ENCODE results near the gene EXT2. TPM values are rescaled to one million over a fixed set of nuclear protein-coding genes. Genes with fewer than 3 reads are reported as not detected.

Gene EXT2
- total RNA-seq, 1 donor from 2014 or later, result 128 TPM

DNA sequence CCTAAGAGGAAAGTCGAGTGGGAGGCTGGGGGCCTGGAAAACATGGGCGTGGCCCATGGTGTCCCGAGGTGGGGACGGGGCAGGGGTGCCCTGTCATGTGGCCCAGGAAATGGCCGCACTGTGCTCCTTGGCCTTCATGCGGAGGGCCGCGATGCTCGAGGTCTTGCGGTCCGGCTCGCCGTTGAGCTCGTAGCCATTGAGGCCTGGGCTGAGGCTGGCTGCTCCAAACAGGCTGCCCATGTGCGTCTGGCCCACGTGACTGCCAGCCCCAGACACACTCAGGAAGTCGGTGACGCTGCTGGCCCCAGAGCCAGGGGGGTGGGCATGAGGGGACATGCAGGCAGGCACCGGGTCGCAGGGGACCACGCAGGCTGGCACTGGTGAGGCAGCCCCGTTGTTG, 169.3 kb downstream of the EXT2 start:
- DNase-seq (ENCODE audit: low read depth in 2 of 2), result no peak

GRCh38 chr11:44266056-44266780, 170.7 kb downstream of the EXT2 start:
- DNase-seq (ENCODE audit: low read depth in 2 of 2), result no peak

- no peak for DNase-seq (ENCODE audit: low read depth in 2 of 2)
Measured at GRCh38 chr11:44267006-44267749, 171.7 kb downstream of the EXT2 start.

DNA sequence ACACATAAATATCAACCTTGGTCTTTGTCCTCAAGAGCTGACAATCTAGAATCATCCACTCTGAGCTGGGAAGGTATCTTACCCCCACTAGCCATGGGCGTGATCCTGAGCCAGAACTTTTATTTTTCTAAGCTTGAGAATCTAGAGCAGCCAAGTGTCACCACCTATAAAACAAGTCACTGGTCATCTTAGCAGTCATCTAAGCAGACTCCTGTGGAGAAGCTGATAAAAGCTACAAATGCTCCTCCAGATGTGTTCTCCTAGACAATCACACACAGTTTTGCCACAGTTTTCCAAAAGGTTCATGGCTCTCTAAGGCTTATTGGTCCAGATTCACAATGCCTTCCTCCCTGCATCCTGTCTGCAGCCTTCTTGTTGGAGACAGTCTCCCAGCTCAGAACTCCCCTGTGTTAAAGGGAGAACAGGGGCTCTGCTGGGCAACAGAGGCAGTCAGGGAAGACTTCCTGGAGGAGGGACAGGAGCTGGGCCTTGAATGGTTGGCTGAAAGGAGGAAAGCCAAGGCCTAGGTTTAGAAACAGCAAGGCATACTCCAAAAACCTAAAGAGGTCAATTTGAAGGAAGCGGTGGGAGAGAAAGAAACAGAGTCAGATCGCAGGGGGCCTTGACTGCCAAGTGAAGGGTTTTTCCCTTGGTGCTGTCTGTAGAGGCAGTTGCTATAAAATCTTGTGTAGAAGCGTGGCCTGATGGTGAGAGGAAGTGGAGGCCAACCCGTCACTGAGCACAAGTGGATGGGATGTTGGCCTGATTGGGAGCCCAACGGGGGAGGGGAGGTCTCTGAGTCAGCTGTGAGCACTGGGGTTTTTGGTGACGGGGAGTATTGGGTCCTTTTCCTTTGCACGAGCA, 172.5 kb downstream of the EXT2 start:
- peak in 1 of 2 donors; percentile 28 for DNase-seq (ENCODE audit: low read depth in 2 of 2)

DNA sequence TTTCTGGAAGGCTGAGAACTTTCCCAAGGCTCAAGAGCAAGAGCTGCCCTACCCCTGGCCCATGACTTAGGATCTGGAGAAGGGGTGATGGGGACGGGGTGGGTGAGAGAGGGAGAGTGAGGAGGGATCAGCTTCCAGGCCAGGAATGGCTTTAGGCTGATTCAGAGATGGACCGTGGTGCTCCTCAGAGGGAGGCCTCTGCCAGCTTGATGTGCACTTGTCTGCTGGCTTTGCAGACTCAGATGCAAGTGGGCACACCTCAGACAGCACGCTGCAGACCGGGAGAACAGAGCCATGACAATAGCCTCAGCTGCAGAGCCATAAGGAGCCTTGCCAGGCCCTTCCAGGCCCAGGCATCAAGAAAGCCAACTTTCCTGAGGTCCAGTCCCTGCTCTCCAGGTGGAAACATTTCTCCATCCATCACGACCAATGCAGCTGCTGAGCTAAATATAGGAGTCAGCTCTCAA, 173.2 kb downstream of the EXT2 start:
- DNase-seq (ENCODE audit: low read depth in 2 of 2), result no peak

DNA sequence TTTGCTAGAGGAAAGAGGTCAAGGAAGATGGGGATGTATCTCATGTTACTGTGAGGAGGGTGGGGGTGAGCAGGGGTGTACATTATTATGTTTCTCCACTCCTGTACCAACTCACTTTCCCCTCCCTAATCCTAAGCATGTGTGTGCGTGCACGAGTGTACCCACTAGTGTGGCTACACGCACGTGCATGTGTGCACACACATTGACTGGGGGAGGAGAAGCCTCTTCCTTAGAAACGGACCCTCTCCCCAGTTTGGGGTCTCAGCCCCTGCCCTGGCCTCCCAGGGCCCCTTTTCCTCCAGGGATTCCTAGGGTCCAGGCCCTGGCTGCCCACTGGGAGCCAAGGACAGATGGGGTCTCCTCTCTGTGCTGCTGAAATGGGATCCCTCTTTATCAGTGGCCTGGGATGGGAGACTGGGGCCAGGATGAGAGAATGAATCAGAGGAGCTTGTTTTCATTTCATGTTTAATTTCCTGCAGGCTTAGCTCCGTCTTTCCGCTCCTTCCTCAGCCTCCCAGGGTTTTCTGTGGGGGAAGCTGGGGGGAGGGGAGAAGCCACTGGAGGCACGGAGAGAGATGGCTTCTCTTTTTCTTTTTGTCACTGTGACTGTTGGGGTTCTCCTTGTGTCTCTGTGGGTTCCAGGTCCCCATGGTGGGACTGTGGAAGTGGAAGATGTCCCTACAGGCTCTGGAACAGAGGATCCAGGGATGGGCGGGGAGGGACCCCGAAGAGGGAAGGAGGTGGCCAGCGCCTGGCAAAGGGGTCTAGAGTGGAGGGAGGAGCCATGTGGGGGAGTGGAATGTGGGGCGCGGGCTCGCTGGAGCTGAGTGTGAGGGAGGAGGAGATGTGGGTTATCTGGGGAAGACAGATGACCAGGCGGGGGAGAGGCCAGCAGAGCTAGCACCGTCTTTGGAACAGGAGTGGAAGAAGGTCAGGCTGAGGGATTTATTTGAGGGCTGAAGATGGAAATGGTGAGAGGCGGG, 174.2 kb downstream of the EXT2 start:
- peak; percentile 11 to 75 for DNase-seq (ENCODE audit: low read depth in 2 of 2)

- no peak for DNase-seq (ENCODE audit: low read depth in 2 of 2)
Measured at GRCh38 chr11:44270403-44271273, 175.2 kb downstream of the EXT2 start.

GRCh38 chr11:44271286-44271685, 175.8 kb downstream of the EXT2 start:
- no peak for DNase-seq (ENCODE audit: low read depth in 2 of 2)

GRCh38 chr11:44274404-44274803, 178.9 kb downstream of the EXT2 start:
- no peak for DNase-seq (ENCODE audit: low read depth in 2 of 2)

GRCh38 chr11:44275241-44275640, 179.8 kb downstream of the EXT2 start:
- no peak for DNase-seq (ENCODE audit: low read depth in 2 of 2)

GRCh38 chr11:44275961-44276550, 180.6 kb downstream of the EXT2 start:
- no peak for DNase-seq (ENCODE audit: low read depth in 2 of 2)

- no peak for DNase-seq (ENCODE audit: low read depth in 2 of 2)
Measured at GRCh38 chr11:44277196-44278090, 182.0 kb downstream of the EXT2 start.

- DNase-seq (ENCODE audit: low read depth in 2 of 2), result no peak
Measured at GRCh38 chr11:44279483-44279882, 184.0 kb downstream of the EXT2 start.

DNA sequence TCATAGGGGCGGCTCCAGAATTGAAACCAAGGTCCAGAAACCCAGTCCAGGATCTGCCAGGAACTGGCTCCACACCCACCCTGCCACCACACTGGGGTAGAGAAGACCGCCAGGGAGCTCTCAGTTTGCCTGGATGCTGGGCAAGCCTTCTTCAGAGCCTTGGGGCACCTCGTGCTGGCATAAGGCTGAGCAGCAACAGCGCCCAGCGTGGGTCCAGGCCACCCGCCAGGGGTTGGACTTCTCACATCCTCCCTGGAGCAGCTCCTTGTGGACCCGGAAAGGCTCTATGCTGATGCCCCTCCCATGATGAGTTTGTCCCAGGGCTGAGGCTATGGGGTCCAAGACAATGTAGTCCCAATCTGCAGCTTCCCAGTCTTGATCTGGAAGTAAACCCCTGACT, 184.8 kb downstream of the EXT2 start:
- no peak for DNase-seq (ENCODE audit: low read depth in 2 of 2)

DNA sequence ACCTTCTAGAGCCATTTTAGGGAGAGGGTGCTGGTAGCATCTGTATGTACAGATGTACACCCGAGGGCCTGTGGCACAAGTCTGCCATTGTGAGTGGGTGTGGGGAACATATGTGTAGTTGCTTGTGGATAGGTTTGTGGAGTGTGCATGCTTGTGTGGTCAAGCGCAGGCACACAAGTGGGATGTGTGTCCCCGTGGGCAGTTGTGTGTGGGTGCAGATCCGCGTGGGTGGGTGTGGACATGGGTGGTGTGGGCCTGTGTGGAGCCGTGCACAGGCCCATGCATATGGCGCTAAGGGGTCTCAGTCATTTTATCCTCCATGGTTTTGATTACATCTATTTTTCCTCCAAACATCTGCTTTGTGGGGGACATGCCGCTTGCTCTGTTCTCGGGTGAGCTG, 185.7 kb downstream of the EXT2 start:
- no peak for DNase-seq (ENCODE audit: low read depth in 2 of 2)

DNA sequence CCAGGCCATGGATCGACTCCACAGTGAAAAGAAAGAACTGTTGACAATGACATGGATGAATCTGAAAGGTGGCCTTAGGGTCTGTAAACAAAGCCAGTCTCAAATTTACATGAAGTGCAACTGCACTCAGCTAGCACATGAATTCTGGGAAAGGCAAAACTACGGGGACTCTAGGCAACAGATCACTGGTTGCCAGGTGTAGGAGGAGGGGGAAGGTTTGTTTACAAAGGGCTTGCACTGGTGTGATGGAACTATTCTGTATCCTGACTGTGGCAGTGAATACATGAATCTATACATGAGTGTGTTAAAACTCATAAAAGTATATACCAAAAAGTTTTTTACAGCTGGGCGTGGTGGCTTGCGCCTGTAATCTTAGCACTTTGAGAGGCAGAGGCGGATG, 187.1 kb downstream of the EXT2 start:
- DNase-seq (ENCODE audit: low read depth in 2 of 2), result no peak

DNA sequence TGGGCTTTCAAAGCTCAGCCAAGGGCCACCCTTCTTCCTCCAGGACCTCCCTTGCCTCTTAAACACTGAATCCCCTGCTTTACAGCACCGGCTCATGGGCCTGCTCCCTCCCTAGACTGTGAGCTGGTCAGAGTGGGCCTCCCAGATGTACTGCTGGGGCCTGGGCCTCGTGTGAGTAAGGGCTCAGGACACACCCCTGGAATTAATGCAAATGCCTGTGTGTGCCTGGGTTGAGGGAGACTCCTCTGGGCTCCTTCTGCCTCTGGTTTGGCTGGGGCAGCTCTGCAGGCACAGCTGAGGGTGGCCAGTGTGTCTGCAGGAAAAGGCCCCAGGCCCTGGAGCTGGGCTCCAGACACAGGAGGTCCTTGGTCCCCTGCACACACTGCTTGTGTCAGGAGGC, 190.3 kb downstream of the EXT2 start:
- no peak for DNase-seq (ENCODE audit: low read depth in 2 of 2)

- peak in 1 of 2 donors; percentile 43 for DNase-seq (ENCODE audit: low read depth in 2 of 2)
Measured at GRCh38 chr11:44286268-44286880, 190.9 kb downstream of the EXT2 start.
